HepG2 (cell line): ENCODE results near the gene ICE2. TPM values are rescaled to one million over a fixed set of nuclear protein-coding genes. Genes with fewer than 3 reads are reported as not detected.
A peak's percentile ranks its signal among the peaks of the same experiment; 100 is the strongest.

Experiments
- AGO1 ChIP-seq: fragments of 200-400 bp; formaldehyde crosslinking; IDR thresholded peaks from 2 replicates; pipeline ENCODE4 v1.6.1; 2017; ENCODE audit warnings: mild to moderate bottlenecking, low read depth, low read length, moderate library complexity; ENCODE audit not compliant: poor library complexity, severe bottlenecking
- GATAD1 ChIP-seq: IDR thresholded peaks from 2 replicates; pipeline ENCODE4 v1.6.1; 2016; ENCODE audit warnings: missing genetic modification reagents, missing compliant biosample characterization
- PTBP1 ChIP-seq: fragments of 200-400 bp; formaldehyde crosslinking; IDR thresholded peaks from 2 replicates; pipeline ENCODE4 v1.6.1; 2018; ENCODE audit warnings: low read length, low read depth; ENCODE audit not compliant: poor library complexity, severe bottlenecking
- THAP11 ChIP-seq: IDR thresholded peaks from 2 replicates; pipeline ENCODE4 v1.6.1; 2016; ENCODE audit warnings: missing biosample characterization, missing genetic modification reagents
- XRCC5 ChIP-seq: fragments of 200-400 bp; formaldehyde crosslinking; optimal IDR thresholded peaks from 2 replicates; pipeline ENCODE3; 2017; ENCODE audit warnings: mild to moderate bottlenecking, low read length
- ZNF331 ChIP-seq: sonication (generic); formaldehyde crosslinking; IDR thresholded peaks from 2 replicates; pipeline ENCODE4 v1.4.0; 2020; ENCODE audit warnings: missing genetic modification reagents
- ZNF484 ChIP-seq: sonication (generic); formaldehyde crosslinking; IDR thresholded peaks from 2 replicates; pipeline ENCODE4 v1.5.1; 2020; ENCODE audit warnings: mild to moderate bottlenecking, low read depth, missing genetic modification reagents, borderline replicate concordance
- ZNF496 ChIP-seq: sonication (generic); formaldehyde crosslinking; IDR thresholded peaks from 2 replicates; pipeline ENCODE4 v1.8.1; 2023; ENCODE audit warnings: mild to moderate bottlenecking, moderate library complexity, missing genetic modification reagents; ENCODE audit not compliant: insufficient replicate concordance
- ZNF839 ChIP-seq: sonication (generic); formaldehyde crosslinking; IDR thresholded peaks from 2 replicates; pipeline ENCODE4 v1.4.0; 2020; ENCODE audit warnings: missing genetic modification reagents, mild to moderate bottlenecking, borderline replicate concordance
- ZNF879 ChIP-seq: sonication (generic); formaldehyde crosslinking; IDR thresholded peaks from 2 replicates; pipeline ENCODE4 v1.8.1; 2023; ENCODE audit warnings: missing genetic modification reagents
- polyA plus RNA-seq, 8 experiments: library from polyadenylated mRNA; depleted of rRNA in 3 of 8; stranded (reverse) in 7 of 8; unstranded in 1 of 8; fragments of >200 nt; fragmentation: Illumina TruSeq in 4 of 8; extraction: Trizol in 4 of 8; gene quantifications; 2 replicates each; pipeline versions ENCODE4 v1.2.1 to v1.2.3, GENCODE V29; 2011 to 2016; ENCODE audit warnings: low read depth in 4 of 8, missing spikeins in 1 of 8, mixed read lengths in 1 of 8; ENCODE audit not compliant: insufficient read depth in 1 of 8
- total RNA-seq, 5 experiments: library from RNA; depleted of rRNA; stranded (reverse); fragments of >200 nt; fragmentation: Illumina TruSeq; extraction: Trizol; gene quantifications; 2 replicates each; pipeline ENCODE4 v1.2.3, GENCODE V29; 2016; ENCODE audit warnings: low read depth in 1 of 5
- TF ChIP-seq, protein P1 (sequence below): sonication (generic); formaldehyde crosslinking; IDR thresholded peaks from 2 replicates; pipeline ENCODE4 v1.4.0; 2020; ENCODE audit warnings: mild to moderate bottlenecking, low read depth, missing genetic modification reagents
- TF ChIP-seq, protein P2 (sequence below): sonication (generic); formaldehyde crosslinking; IDR thresholded peaks from 2 replicates; pipeline ENCODE4 v1.9.0; 2021; ENCODE audit warnings: missing genetic modification reagents, borderline replicate concordance
- TF ChIP-seq, protein P3 (sequence below): sonication (generic); formaldehyde crosslinking; IDR thresholded peaks from 2 replicates; pipeline ENCODE4 v1.5.0; 2020; ENCODE audit warnings: missing genetic modification reagents
- TF ChIP-seq, protein P4 (sequence below): sonication (generic); formaldehyde crosslinking; IDR thresholded peaks from 2 replicates; pipeline ENCODE4 v1.8.0; 2022; ENCODE audit warnings: missing genetic modification reagents, mild to moderate bottlenecking, borderline replicate concordance

ICE2 gene
- total and polyA plus RNA-seq, 2 of the 13 experiments (the other 11 are each of a cell fraction or from before 2014, with no cell fraction given) = 24.8 to 26.4 TPM

DNA sequence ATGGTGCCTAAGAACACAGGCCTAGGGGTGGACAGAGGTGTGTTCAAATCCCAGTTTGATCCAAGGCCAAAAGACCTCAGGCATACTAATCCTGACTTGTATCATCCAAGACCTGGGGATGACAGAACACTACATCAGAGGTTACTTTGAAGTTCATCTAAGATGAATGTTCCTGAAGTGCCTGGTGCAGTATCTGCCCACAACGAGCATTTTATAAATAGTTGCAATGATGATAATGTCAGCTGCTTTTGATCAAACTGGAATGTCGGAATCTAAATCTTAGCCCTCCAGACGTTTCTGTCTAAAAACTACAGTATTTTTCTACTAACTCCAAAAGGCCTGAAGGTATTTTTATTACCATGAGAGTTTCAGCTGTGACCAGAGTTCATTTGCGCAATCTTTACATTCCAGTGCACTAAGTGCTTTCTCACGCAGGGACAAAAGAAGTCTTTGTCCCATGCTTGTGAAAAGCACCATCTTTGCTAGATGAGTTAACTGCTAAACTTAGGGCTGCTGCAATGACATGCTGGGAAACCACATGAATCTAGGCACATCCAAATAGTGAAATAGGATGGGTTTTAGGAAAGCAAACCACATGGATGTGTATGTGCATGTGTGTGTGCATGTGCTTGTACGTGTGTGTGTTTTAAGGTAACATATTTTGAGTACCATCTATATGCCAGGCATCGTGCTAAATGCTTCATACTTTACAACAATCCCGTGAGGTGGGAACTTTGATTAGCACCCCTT, 99.2 kb downstream of the ICE2 start (continued):
- TF ChIP-seq, protein P1, sequence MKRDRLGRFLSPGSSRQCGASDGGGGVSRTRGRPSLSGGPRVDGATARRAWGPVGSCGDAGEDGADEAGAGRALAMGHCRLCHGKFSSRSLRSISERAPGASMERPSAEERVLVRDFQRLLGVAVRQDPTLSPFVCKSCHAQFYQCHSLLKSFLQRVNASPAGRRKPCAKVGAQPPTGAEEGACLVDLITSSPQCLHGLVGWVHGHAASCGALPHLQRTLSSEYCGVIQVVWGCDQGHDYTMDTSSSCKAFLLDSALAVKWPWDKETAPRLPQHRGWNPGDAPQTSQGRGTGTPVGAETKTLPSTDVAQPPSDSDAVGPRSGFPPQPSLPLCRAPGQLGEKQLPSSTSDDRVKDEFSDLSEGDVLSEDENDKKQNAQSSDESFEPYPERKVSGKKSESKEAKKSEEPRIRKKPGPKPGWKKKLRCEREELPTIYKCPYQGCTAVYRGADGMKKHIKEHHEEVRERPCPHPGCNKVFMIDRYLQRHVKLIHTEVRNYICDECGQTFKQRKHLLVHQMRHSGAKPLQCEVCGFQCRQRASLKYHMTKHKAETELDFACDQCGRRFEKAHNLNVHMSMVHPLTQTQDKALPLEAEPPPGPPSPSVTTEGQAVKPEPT (CRISPR knock-in tag) = no peak
- TF ChIP-seq, protein P2, sequence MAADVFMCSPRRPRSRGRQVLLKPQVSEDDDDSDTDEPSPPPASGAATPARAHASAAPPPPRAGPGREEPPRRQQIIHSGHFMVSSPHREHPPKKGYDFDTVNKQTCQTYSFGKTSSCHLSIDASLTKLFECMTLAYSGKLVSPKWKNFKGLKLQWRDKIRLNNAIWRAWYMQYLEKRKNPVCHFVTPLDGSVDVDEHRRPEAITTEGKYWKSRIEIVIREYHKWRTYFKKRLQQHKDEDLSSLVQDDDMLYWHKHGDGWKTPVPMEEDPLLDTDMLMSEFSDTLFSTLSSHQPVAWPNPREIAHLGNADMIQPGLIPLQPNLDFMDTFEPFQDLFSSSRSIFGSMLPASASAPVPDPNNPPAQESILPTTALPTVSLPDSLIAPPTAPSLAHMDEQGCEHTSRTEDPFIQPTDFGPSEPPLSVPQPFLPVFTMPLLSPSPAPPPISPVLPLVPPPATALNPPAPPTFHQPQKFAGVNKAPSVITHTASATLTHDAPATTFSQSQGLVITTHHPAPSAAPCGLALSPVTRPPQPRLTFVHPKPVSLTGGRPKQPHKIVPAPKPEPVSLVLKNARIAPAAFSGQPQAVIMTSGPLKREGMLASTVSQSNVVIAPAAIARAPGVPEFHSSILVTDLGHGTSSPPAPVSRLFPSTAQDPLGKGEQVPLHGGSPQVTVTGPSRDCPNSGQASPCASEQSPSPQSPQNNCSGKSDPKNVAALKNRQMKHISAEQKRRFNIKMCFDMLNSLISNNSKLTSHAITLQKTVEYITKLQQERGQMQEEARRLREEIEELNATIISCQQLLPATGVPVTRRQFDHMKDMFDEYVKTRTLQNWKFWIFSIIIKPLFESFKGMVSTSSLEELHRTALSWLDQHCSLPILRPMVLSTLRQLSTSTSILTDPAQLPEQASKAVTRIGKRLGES = no peak
- TF ChIP-seq ZNF839 = no peak
- no peak for TF ChIP-seq ZNF879
- TF ChIP-seq ZNF484 (CRISPR knock-in tag) = no peak
- no peak for TF ChIP-seq AGO1
- TF ChIP-seq THAP11 (CRISPR knock-in tag) = peak; percentile 68
- TF ChIP-seq, protein P3, sequence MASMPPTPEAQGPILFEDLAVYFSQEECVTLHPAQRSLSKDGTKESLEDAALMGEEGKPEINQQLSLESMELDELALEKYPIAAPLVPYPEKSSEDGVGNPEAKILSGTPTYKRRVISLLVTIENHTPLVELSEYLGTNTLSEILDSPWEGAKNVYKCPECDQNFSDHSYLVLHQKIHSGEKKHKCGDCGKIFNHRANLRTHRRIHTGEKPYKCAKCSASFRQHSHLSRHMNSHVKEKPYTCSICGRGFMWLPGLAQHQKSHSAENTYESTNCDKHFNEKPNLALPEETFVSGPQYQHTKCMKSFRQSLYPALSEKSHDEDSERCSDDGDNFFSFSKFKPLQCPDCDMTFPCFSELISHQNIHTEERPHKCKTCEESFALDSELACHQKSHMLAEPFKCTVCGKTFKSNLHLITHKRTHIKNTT (CRISPR knock-in tag) = no peak
- TF ChIP-seq, protein P4, sequence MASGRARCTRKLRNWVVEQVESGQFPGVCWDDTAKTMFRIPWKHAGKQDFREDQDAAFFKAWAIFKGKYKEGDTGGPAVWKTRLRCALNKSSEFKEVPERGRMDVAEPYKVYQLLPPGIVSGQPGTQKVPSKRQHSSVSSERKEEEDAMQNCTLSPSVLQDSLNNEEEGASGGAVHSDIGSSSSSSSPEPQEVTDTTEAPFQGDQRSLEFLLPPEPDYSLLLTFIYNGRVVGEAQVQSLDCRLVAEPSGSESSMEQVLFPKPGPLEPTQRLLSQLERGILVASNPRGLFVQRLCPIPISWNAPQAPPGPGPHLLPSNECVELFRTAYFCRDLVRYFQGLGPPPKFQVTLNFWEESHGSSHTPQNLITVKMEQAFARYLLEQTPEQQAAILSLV = no peak
- no peak for TF ChIP-seq ZNF496
- no peak for TF ChIP-seq PTBP1
- TF ChIP-seq XRCC5 = peak; percentile 40
- TF ChIP-seq GATAD1 (CRISPR knock-in tag) = peak; percentile 47; the same call in 1 of the 2 replicates
- peak; percentile 92 for TF ChIP-seq ZNF331
